Endothelial cell of umbilical vein (primary cell): Measurements from ENCODE around the gene NMNAT3. TPM values are rescaled to one million over a fixed set of nuclear protein-coding genes. Genes with fewer than 3 reads are reported as not detected.

Source experiments
- BruUV-seq: library from RNA; stranded (reverse); fragments of 400-500 nt; replicated peaks from 2 replicates; lab custom pipeline; 2021; lab: Mats Ljungman, UMichigan
- CTCF ChIA-PET: fragments of 300-600, 350-600 bp; sonication (Branson Sonifier 250); formaldehyde crosslinking; loops from one replicate; lab custom pipeline; 2021; ENCODE audit warnings: antibody characterized with exemption, inconsistent platforms; lab: Charles Lee
- POLR2A ChIA-PET: fragments of 300-600, 350-600 bp; sonication (Branson Sonifier 250); formaldehyde crosslinking; loops from one replicate; lab custom pipeline; 2021; ENCODE audit warnings: antibody characterized with exemption, inconsistent platforms; lab: Charles Lee
- DNase-seq: peaks from one replicate; pipeline ENCODE4 v3.0.0-alpha.2; 2011; ENCODE audit warnings: low read depth, low spot score
- FAIRE-seq: peaks from 2 replicates; lab custom pipeline; 2011; peaks lifted over from hg19 to GRCh38; lab: Jason Lieb, UNC
- H2AFZ ChIP-seq: 2 replicates; pipeline ENCODE4 v1.6.0; 2012; ENCODE audit warnings: low read depth, low read length, control low read depth, inconsistent platforms
- H3K27ac ChIP-seq: 2 replicates; pipeline ENCODE4 v1.5.1; 2011; ENCODE audit warnings: low read depth, mild to moderate bottlenecking, control low read depth, low read length, moderate library complexity; ENCODE audit not compliant: insufficient read depth
- H3K27me3 ChIP-seq, 2 experiments: 2 replicates each; pipeline versions ENCODE4 v1.6.0 to v1.6.1; 2011; ENCODE audit warnings: low read length in 2 of 2, mixed read lengths in 1 of 2; ENCODE audit not compliant: control insufficient read depth in 2 of 2, insufficient read depth in 2 of 2
- H3K36me3 ChIP-seq, 2 experiments: 2 replicates in 1 of 2; 3 replicates in 1 of 2; pipeline ENCODE4 v1.5.1; 2011; ENCODE audit warnings: low read length in 2 of 2, mild to moderate bottlenecking in 1 of 2, moderate library complexity in 1 of 2; ENCODE audit not compliant: control insufficient read depth in 2 of 2, insufficient read depth in 2 of 2; ENCODE audit errors: extremely low read depth in 1 of 2
- H3K4me1 ChIP-seq: 3 replicates; pipeline ENCODE4 v1.5.1; 2011; ENCODE audit warnings: mild to moderate bottlenecking, low read length; ENCODE audit not compliant: control insufficient read depth, insufficient read depth; ENCODE audit errors: extremely low read depth
- H3K4me2 ChIP-seq: 2 replicates; pipeline ENCODE4 v1.6.1; 2011; ENCODE audit warnings: low read length, control low read depth, mixed read lengths; ENCODE audit not compliant: insufficient read depth
- H3K4me3 ChIP-seq, 3 experiments: fragments of 200-600 bp in 1 of 3; sonication (generic), shearing (Covaris generic) in 1 of 3; replicated peaks in 1 of 3; 2 replicates each; pipeline ENCODE4 v1.5.1; 2011 to 2016; ENCODE audit warnings: control low read depth in 3 of 3, low read length in 3 of 3, mild to moderate bottlenecking in 2 of 3, inconsistent platforms in 1 of 3, low read depth in 1 of 3, moderate library complexity in 1 of 3; ENCODE audit not compliant: insufficient read depth in 1 of 3
- H3K79me2 ChIP-seq: 2 replicates; pipeline ENCODE4 v1.6.0; 2012; ENCODE audit warnings: low read length, inconsistent platforms; ENCODE audit not compliant: control insufficient read depth, insufficient read depth
- H3K9ac ChIP-seq: replicated peaks from 2 replicates; pipeline ENCODE3; 2011; ENCODE audit warnings: low read length, control low read depth; ENCODE audit not compliant: insufficient read depth; ENCODE audit errors: extremely low read depth
- H3K9me1 ChIP-seq: replicated peaks from 3 replicates; pipeline ENCODE4 v1.6.0; 2011; ENCODE audit warnings: mild to moderate bottlenecking, low read length; ENCODE audit not compliant: control insufficient read depth, insufficient read depth; ENCODE audit errors: extremely low read depth
- H3K9me3 ChIP-seq: replicated peaks from 2 replicates; pipeline ENCODE4 v1.5.1; 2012; ENCODE audit warnings: low read length, inconsistent platforms; ENCODE audit not compliant: control insufficient read depth, insufficient read depth
- H4K20me1 ChIP-seq: replicated peaks from 2 replicates; pipeline ENCODE3; 2011; ENCODE audit warnings: mild to moderate bottlenecking, low read length; ENCODE audit not compliant: control insufficient read depth, insufficient read depth; ENCODE audit errors: extremely low read depth
- CTCF ChIP-seq, 2 donors: IDR thresholded peaks; 1 replicate in 1 of 2; 2 replicates in 1 of 2; pipeline ENCODE4 v1.5.1; 2011; ENCODE audit warnings: low read length in 2 of 2, mild to moderate bottlenecking in 2 of 2, moderate library complexity in 2 of 2, control low read depth in 1 of 2, inconsistent platforms in 1 of 2, low read depth in 1 of 2; ENCODE audit not compliant: insufficient read depth in 1 of 2; ENCODE audit errors: extremely low read depth in 1 of 2
- EZH2 ChIP-seq: IDR thresholded peaks from 2 replicates; pipeline ENCODE4 v1.6.1; 2012; ENCODE audit warnings: borderline replicate concordance, low read depth, mild to moderate bottlenecking, moderate library complexity, low read length, inconsistent platforms; ENCODE audit not compliant: severe bottlenecking
- FOS ChIP-seq: IDR thresholded peaks from 2 replicates; pipeline ENCODE4 v1.6.1; 2011; ENCODE audit warnings: mild to moderate bottlenecking, low read length, moderate library complexity, borderline replicate concordance; ENCODE audit not compliant: insufficient read depth
- GATA2 ChIP-seq: IDR thresholded peaks from 2 replicates; pipeline ENCODE4 v1.7.0; 2011; ENCODE audit warnings: low read depth, mild to moderate bottlenecking, moderate library complexity, mixed read lengths, low read length; ENCODE audit not compliant: insufficient read length, insufficient read depth
- JUN ChIP-seq: IDR thresholded peaks from 2 replicates; pipeline ENCODE4 v1.6.1; 2011; ENCODE audit warnings: borderline replicate concordance, low read depth; ENCODE audit not compliant: insufficient read length, insufficient read depth
- MAX ChIP-seq: IDR thresholded peaks from 2 replicates; pipeline ENCODE4 v1.6.1; 2011; ENCODE audit not compliant: insufficient read depth, insufficient read length
- MYC ChIP-seq: IDR thresholded peaks from one replicate; pipeline ENCODE4 v1.6.1; 2011; ENCODE audit warnings: mild to moderate bottlenecking, low read depth, low read length
- POLR2A ChIP-seq: IDR thresholded peaks from 2 replicates; pipeline ENCODE4 v1.6.1; 2012; ENCODE audit warnings: low read depth, mild to moderate bottlenecking, control low read depth, low read length
- POLR2AphosphoS5 ChIP-seq: IDR thresholded peaks from 2 replicates; pipeline ENCODE4 v1.6.1; 2012; ENCODE audit warnings: low read depth, mild to moderate bottlenecking, control low read depth, low read length, moderate library complexity; ENCODE audit not compliant: insufficient read depth
- dilution Hi-C: fragments of 300-500 bp; cut with MboI; formaldehyde crosslinking; loops from one replicate; pipeline ENCODE4 v1.15.0; 2019; ENCODE audit warnings: low sequenced_read_pairs; ENCODE audit not compliant: extremely low pct_ligation_motif_present
- intact Hi-C: fragments of 100-400 bp; cut with micrococcal nuclease; formaldehyde crosslinking; loops from one replicate; pipeline ENCODE4 v1.10.0; 2022
- polyA plus RNA-seq, 4 experiments: library from polyadenylated mRNA; depleted of rRNA in 3 of 4; stranded (reverse) in 3 of 4; unstranded in 1 of 4; fragments of >200 nt; gene quantifications; 2 replicates each; pipeline versions ENCODE4 v1.2.1 to v1.2.3, GENCODE V29; 2011 to 2012; ENCODE audit warnings: missing spikeins in 1 of 4
- total RNA-seq: library from RNA; stranded (reverse); gene quantifications from 2 replicates; pipeline ENCODE4 v1.2.3, GENCODE V29; 2021

The NMNAT3 gene
- total and polyA plus RNA-seq, 2 donors (not counting 3 experiments of a cell fraction or from before 2014, with no cell fraction given): 0.59 to 0.60 TPM

GRCh38 chr3:139617672-139618268 lies 60.0 kb downstream of the NMNAT3 start:
- DNase-seq (no peak), FAIRE-seq (no peak)
- dilution Hi-C loops: no loop called here
- Histone ChIP-seq H3K79me2 (no peaks in the 10 kb centered on the region), H3K9me3 (no peaks in the 10 kb centered on the region), H3K36me3 (no peaks in the 10 kb centered on the region), H3K4me2 (no peak overlapping the region), H4K20me1 (no peaks in the 10 kb centered on the region), H2AFZ (no peak overlapping the region), H3K4me1 (no peaks in the 10 kb centered on the region), H3K9ac (no peak overlapping the region), H3K27me3 (no peaks in the 10 kb centered on the region), H3K27ac (no peak overlapping the region), H3K4me3 (no peak overlapping the region), H3K9me1 (no peaks in the 10 kb centered on the region)
- TF ChIP-seq CTCF (IDR thresholded peaks at IDR 0.05; ENCODE audit: extremely low read depth in 1 of 2, insufficient read depth in 1 of 2, low read depth in 1 of 2, low read length in 2 of 2) (no peak), MYC (no peak), EZH2 (no peak), MAX (no peak)
- intact Hi-C loops: no loop called here
- no TSS peak for BruUV-seq
- CTCF ChIA-PET: no interaction called here
- POLR2A ChIA-PET: no interaction called here

DNA sequence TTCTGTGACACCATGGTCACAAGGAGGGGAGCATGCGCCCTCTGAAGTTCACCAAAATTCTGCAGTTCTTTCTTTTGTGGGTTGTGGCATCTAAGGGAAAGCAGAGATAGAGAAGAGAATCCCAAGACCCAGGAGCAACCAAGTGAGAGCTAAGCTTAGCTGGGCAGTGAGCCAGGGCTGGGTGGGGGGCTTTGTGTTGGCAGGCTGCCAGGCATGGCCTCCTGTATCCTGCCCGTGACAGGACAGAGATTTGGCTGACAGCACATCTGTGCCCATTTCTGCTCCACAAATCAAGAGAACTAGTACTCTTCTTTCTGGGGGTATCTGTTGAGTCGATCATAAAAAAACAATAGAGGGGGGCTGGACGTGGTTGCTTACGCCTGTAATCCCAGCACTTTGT lies 66.2 kb downstream of the NMNAT3 start:
- ChIA-PET CTCF (no interaction called here), POLR2A (no interaction called here)
- H3K9me3 ChIP-seq: no peaks in the 10 kb centered on the region
- FAIRE-seq (no peak), DNase-seq (no peak)
- no peak overlapping the region for H2AFZ ChIP-seq
- no peak overlapping the region for H3K4me3 ChIP-seq
- H3K4me1 ChIP-seq: no peaks in the 10 kb centered on the region
- BruUV-seq: no TSS peak
- no peak overlapping the region for H3K9ac ChIP-seq
- TF ChIP-seq EZH2 (no peak), FOS (no peak), GATA2 (no peak), CTCF (IDR thresholded peaks at IDR 0.05; ENCODE audit: extremely low read depth in 1 of 2, insufficient read depth in 1 of 2, low read depth in 1 of 2, low read length in 2 of 2) (no peak), MYC (no peak), POLR2A (no peak), JUN (no peak), POLR2AphosphoS5 (no peak), MAX (no peak)
- H3K27ac ChIP-seq: no peak overlapping the region
- no peaks in the 10 kb centered on the region for H3K79me2 ChIP-seq
- H3K27me3 ChIP-seq: no peaks in the 10 kb centered on the region
- no peaks in the 10 kb centered on the region for H4K20me1 ChIP-seq
- intact Hi-C loops (no loop called here), dilution Hi-C loops (no loop called here)
- no peaks in the 10 kb centered on the region for H3K9me1 ChIP-seq
- no peak overlapping the region for H3K4me2 ChIP-seq
- no peaks in the 10 kb centered on the region for H3K36me3 ChIP-seq
